Naive B cell (primary cell): ENCODE measurements around the gene FAR1. TPM values are rescaled to one million over a fixed set of nuclear protein-coding genes. Genes with fewer than 3 reads are reported as not detected.

Experiments used
- ATAC-seq, 2 donors: fragments of 150-1000 bp; cut with Tn5 transposase; 2 replicates each; pipeline ENCODE4 v1.10.0; 2021; ENCODE audit warnings: low read depth in 2 of 2, mild to moderate bottlenecking in 2 of 2, moderate library complexity in 2 of 2
- DNase-seq: peaks from one replicate; pipeline ENCODE4 v3.0.0; 2022
- H3K27ac Mint-ChIP-seq, 6 donors: one replicate each; pipeline ENCODE4 v1.8.0; 2020 to 2022; ENCODE audit warnings: mild to moderate bottlenecking in 6 of 6, mixed read lengths in 6 of 6, moderate library complexity in 5 of 6, inconsistent platforms in 2 of 6
- H3K27me3 Mint-ChIP-seq, 3 donors: one replicate each; pipeline ENCODE4 v1.8.0; 2021 to 2022; ENCODE audit warnings: mixed read lengths in 3 of 3, mild to moderate bottlenecking in 1 of 3
- H3K36me3 Mint-ChIP-seq, 2 donors: one replicate each; pipeline ENCODE4 v1.8.0; 2020 to 2022; ENCODE audit warnings: mixed read lengths in 2 of 2, inconsistent platforms in 1 of 2, mild to moderate bottlenecking in 1 of 2
- H3K4me1 Mint-ChIP-seq, 3 donors: one replicate each; pipeline ENCODE4 v1.8.0; 2020 to 2022; ENCODE audit warnings: mixed read lengths in 3 of 3, inconsistent platforms in 1 of 3, mild to moderate bottlenecking in 1 of 3, moderate library complexity in 1 of 3
- H3K4me3 Mint-ChIP-seq, 8 donors: one replicate each; pipeline ENCODE4 v1.8.0; 2020 to 2022; ENCODE audit warnings: mild to moderate bottlenecking in 8 of 8, mixed read lengths in 8 of 8, moderate library complexity in 8 of 8, inconsistent platforms in 2 of 8
- H3K9me3 Mint-ChIP-seq, 7 donors: one replicate each; pipeline ENCODE4 v1.8.0; 2020 to 2022; ENCODE audit warnings: mixed read lengths in 7 of 7, mild to moderate bottlenecking in 5 of 7, inconsistent platforms in 2 of 7, moderate library complexity in 1 of 7
- polyA plus RNA-seq, 6 donors: library from polyadenylated mRNA; unstranded; fragments of 300-500 nt; fragmentation: Illumina TruSeq; gene quantifications; one replicate each; pipeline ENCODE4 v1.2.3, GENCODE V29; 2021; ENCODE audit warnings: low read depth in 6 of 6

Gene FAR1
- polyA plus RNA-seq, 6 donors from 2014 or later: 0.14 to 16.1 (median 11.8) TPM

DNA sequence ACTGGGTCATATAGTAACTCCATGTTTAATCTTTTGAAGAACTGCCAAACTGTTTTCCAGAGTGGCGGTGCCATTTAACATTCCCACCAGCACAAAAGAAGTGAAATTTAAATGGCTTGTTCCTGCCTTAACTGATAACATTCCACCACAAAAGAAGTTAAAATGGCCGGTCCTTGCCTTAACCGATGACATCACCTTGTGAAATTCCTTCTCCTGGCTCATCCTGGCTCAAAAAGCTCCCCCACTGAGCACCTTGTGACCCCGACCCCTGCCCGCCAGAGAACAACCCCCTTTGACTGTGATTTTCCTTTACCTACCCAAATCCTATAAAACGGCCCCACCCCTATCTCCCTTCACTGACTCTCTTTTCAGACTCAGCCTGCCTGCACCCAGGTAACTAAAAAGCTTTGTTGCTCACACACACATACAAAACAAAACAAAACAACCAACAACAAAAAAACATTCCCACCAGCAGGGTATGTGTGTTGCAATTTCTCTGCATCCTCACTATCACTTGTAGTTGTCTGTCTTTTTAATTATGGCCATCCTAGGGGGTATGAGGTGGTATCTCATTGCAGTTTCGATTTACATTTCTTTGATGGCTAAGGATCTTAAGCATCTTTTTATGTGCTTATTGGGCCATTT, 109.0 kb downstream of the FAR1 start:
- peak overlapping the region in 1 of 6 donors; percentile 4 for H3K27ac Mint-ChIP-seq
- no peaks in the 10 kb centered on the region for H3K9me3 Mint-ChIP-seq
- H3K4me1 Mint-ChIP-seq: peaks cover 3 to 5% (median 5%) of the 10 kb centered on the region in 3 donors

DNA sequence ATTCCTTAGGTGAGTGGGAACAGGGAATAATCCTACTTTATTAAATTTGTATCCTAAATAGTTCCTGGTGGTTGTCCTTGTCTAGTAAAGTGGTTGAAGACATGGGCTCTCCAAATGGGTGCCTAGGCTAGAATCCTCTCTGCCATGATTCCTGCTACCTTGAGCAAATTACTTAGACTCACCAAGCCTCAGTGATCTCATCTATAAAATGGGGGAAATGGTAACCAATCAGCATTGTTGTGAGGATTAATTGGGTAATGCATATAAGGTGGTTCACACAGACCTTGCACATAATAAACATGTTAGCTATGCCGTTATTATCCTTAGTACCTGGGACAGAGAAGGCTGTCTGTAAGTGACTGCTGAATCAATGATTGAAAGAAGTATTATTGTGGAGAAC, 109.9 kb downstream of the FAR1 start:
- H3K9me3 Mint-ChIP-seq: no peaks in the 10 kb centered on the region
- H3K27me3 Mint-ChIP-seq: peaks cover 5 to 19% (median 6%) of the 10 kb centered on the region in 3 donors
- no peaks in the 10 kb centered on the region for H3K36me3 Mint-ChIP-seq
- no peak overlapping the region for H3K27ac Mint-ChIP-seq
- ATAC-seq (no peak), DNase-seq (no peak)
- H3K4me1 Mint-ChIP-seq: no peaks in the 10 kb centered on the region
- H3K4me3 Mint-ChIP-seq: no peak overlapping the region

More for the DNA sequence above, 109.0 kb downstream of the FAR1 start:
- Mint-ChIP-seq H3K36me3 (no peaks in the 10 kb centered on the region), H3K27me3 (peaks cover 6 to 10% (median 9%) of the 10 kb centered on the region in 3 donors), H3K4me3 (no peak overlapping the region)
- ATAC-seq: no peak
- DNase-seq: no peak

DNA sequence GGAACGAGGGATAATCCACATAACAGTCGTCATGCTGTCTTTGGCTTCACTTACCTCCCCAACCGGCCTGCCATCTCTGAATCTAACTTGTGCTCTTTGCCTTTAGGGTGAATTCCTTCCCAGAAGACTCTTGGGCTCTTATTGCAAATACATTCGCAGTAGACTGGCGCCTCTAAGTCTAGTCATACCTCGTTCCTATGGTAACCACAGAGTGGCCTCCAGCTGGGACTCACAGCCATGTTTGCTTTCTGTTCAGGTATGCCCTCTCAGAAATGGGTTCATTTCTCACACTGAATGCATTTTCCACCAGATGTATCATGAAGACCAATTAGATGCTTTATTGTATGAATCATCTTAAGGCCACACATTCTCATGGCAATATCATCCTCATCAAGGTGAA, 112.7 kb downstream of the FAR1 start:
- no peak overlapping the region for H3K27ac Mint-ChIP-seq
- H3K4me1 Mint-ChIP-seq: no peaks in the 10 kb centered on the region
- ATAC-seq (no peak), DNase-seq (no peak)
- H3K27me3 Mint-ChIP-seq: peaks cover 5 to 21% (median 6%) of the 10 kb centered on the region in 3 donors
- no peaks in the 10 kb centered on the region for H3K9me3 Mint-ChIP-seq
- H3K36me3 Mint-ChIP-seq: no peaks in the 10 kb centered on the region
- H3K4me3 Mint-ChIP-seq: no peak overlapping the region

Other genes with a start within 250 kb of the FAR1 start
- gene BTBD10, start 205.4 kb upstream of the FAR1 start, polyA plus RNA-seq: 10 to 100 TPM in 5 of 6 donors, 1 to 10 TPM in 1; 7.4 to 17.8 (median 12.6) TPM
- not detected for gene PTH, start 172.7 kb upstream of the FAR1 start, polyA plus RNA-seq